ENCODE measurements around the gene GATA2. TPM values are rescaled to one million over a fixed set of nuclear protein-coding genes. Genes with fewer than 3 reads are reported as not detected.

Gene GATA2
- total RNA-seq, 2 experiments from 2014 or later: 0.16 to 0.17 TPM

GRCh38 chr3:128518587-128519490 lies 25.8 kb upstream of the GATA2 start:
- no peak overlapping the region for H3K27ac Mint-ChIP-seq
- POLR2A ChIA-PET: no interaction called here
- CTCF ChIA-PET: no interaction called here
- H3K9me3 Mint-ChIP-seq: peaks cover 10% of the 10 kb centered on the region
- Histone ChIP-seq H3K4me1 (ENCODE audit: insufficient read depth, low read length) (no peaks in the 10 kb centered on the region), H3K36me3 (ENCODE audit: insufficient read depth, low read length) (no peaks in the 10 kb centered on the region), H3K27ac (ENCODE audit: low read depth in 1 of 2, low read length in 2 of 2) (no peak overlapping the region), H3K9me3 (ENCODE audit: control insufficient read depth in 1 of 2, insufficient read depth in 1 of 2, low read length in 2 of 2) (peaks cover 0 to 12% of the 10 kb centered on the region in 2 experiments), H3K4me3 (ENCODE audit: low read length) (no peak overlapping the region), H3K27me3 (ENCODE audit: control insufficient read depth in 1 of 2, insufficient read depth in 2 of 2, low read length in 2 of 2) (peaks cover 12 to 13% of the 10 kb centered on the region in 2 experiments)
- no peaks in the 10 kb centered on the region for H3K36me3 Mint-ChIP-seq (ENCODE audit: low read depth)
- TF ChIP-seq CTCF (IDR thresholded peaks at IDR 0.05): no peak
- ATAC-seq (ENCODE audit: poor library complexity) (no peak), DNase-seq (no peak)
- intact Hi-C loops (cut with DNase I, micrococcal nuclease): no loop called here
- H3K27me3 Mint-ChIP-seq: peaks cover 77% of the 10 kb centered on the region
- H3K4me3 Mint-ChIP-seq: no peak overlapping the region
- no peaks in the 10 kb centered on the region for H3K4me1 Mint-ChIP-seq (ENCODE audit: low read depth)

GRCh38 chr3:128517648-128518047 lies 24.6 kb upstream of the GATA2 start:
- CTCF ChIA-PET: no interaction called here
- Histone ChIP-seq H3K4me3 (ENCODE audit: low read length) (no peak overlapping the region), H3K9me3 (ENCODE audit: control insufficient read depth in 1 of 2, insufficient read depth in 1 of 2, low read length in 2 of 2) (peaks cover 0 to 12% of the 10 kb centered on the region in 2 experiments), H3K27me3 (ENCODE audit: control insufficient read depth in 1 of 2, insufficient read depth in 2 of 2, low read length in 2 of 2) (peaks cover 12 to 13% of the 10 kb centered on the region in 2 experiments), H3K27ac (ENCODE audit: low read depth in 1 of 2, low read length in 2 of 2) (no peak overlapping the region), H3K4me1 (ENCODE audit: insufficient read depth, low read length) (no peaks in the 10 kb centered on the region), H3K36me3 (ENCODE audit: insufficient read depth, low read length) (no peaks in the 10 kb centered on the region)
- no peak for DNase-seq
- peaks cover 15% of the 10 kb centered on the region for H3K9me3 Mint-ChIP-seq
- no peaks in the 10 kb centered on the region for H3K36me3 Mint-ChIP-seq (ENCODE audit: low read depth)
- H3K4me3 Mint-ChIP-seq: no peak overlapping the region
- no peaks in the 10 kb centered on the region for H3K4me1 Mint-ChIP-seq (ENCODE audit: low read depth)
- no peak for TF ChIP-seq CTCF (IDR thresholded peaks at IDR 0.05)
- no peak overlapping the region for H3K27ac Mint-ChIP-seq
- no peak for ATAC-seq (ENCODE audit: poor library complexity)
- intact Hi-C loops (cut with DNase I, micrococcal nuclease): no loop called here
- POLR2A ChIA-PET: no interaction called here
- peaks cover 83% of the 10 kb centered on the region for H3K27me3 Mint-ChIP-seq

- ChIA-PET CTCF (no interaction called here), POLR2A (no interaction called here)
- Mint-ChIP-seq H3K36me3 (ENCODE audit: low read depth) (no peaks in the 10 kb centered on the region), H3K27ac (no peak overlapping the region), H3K4me1 (ENCODE audit: low read depth) (no peaks in the 10 kb centered on the region), H3K27me3 (peaks cover 79% of the 10 kb centered on the region), H3K9me3 (peaks cover 15% of the 10 kb centered on the region), H3K4me3 (no peak overlapping the region)
- Histone ChIP-seq H3K4me1 (ENCODE audit: insufficient read depth, low read length) (no peaks in the 10 kb centered on the region), H3K9me3 (ENCODE audit: control insufficient read depth in 1 of 2, insufficient read depth in 1 of 2, low read length in 2 of 2) (peaks cover 0 to 12% of the 10 kb centered on the region in 2 experiments), H3K27ac (ENCODE audit: low read depth in 1 of 2, low read length in 2 of 2) (no peak overlapping the region), H3K4me3 (ENCODE audit: low read length) (no peak overlapping the region), H3K27me3 (ENCODE audit: control insufficient read depth in 1 of 2, insufficient read depth in 2 of 2, low read length in 2 of 2) (peaks cover 12 to 13% of the 10 kb centered on the region in 2 experiments), H3K36me3 (ENCODE audit: insufficient read depth, low read length) (no peaks in the 10 kb centered on the region)
- no peak for ATAC-seq (ENCODE audit: poor library complexity)
- intact Hi-C loops (cut with DNase I, micrococcal nuclease): no loop called here
- no peak for TF ChIP-seq CTCF (IDR thresholded peaks at IDR 0.05)
- no peak for DNase-seq
Observed at GRCh38 chr3:128515967-128516366, 23.0 kb upstream of the GATA2 start.

Measured in CD4-positive, alpha-beta T cell (primary cell).